HepG2 (cell line): Measurements from ENCODE around the gene EBPL. TPM values are rescaled to one million over a fixed set of nuclear protein-coding genes. Genes with fewer than 3 reads are reported as not detected.

ENCODE experiments used
- ATAC-seq: fragments of 200-7000 bp; cut with Tn5 transposase; 3 replicates; pipeline ENCODE4 v1.9.1; 2020; ENCODE audit warnings: mild to moderate bottlenecking, moderate library complexity
- BruUV-seq: library from RNA; stranded (reverse); fragments of 400-500 nt; replicated peaks from 2 replicates; lab custom pipeline; 2021; lab: Mats Ljungman, UMichigan
- CTCF ChIA-PET: fragments of 300-600 bp; formaldehyde crosslinking; extraction: SDS; loops from one replicate; lab custom pipeline; 2021; ENCODE audit warnings: low total read pairs, inconsistent platforms, low intra/inter-chr PET ratio; lab: Yijun Ruan, JAX
- POLR2A ChIA-PET: fragments of 350-600 bp; sonication (Branson Sonifier 250); formaldehyde crosslinking; loops from one replicate; lab custom pipeline; 2020; ENCODE audit warnings: antibody characterized with exemption, inconsistent platforms; lab: Yijun Ruan, JAX
- DNase-seq: peaks from one replicate; pipeline ENCODE4 v3.0.0-alpha.2; 2015; ENCODE audit warnings: low spot score
- FAIRE-seq: peaks from 3 replicates; lab custom pipeline; 2011; peaks lifted over from hg19 to GRCh38; lab: Jason Lieb, UNC
- H2AFZ ChIP-seq: one replicate; pipeline ENCODE4 v1.6.1; 2011; ENCODE audit warnings: low read length, inconsistent platforms
- H3K27ac ChIP-seq: fragments of 300-600 bp; 3 replicates; pipeline ENCODE4 v1.8.0; 2011; ENCODE audit warnings: mixed run types, mild to moderate bottlenecking, mixed read lengths, low read length, inconsistent platforms; ENCODE audit not compliant: insufficient read depth; ENCODE audit errors: extremely low read length
- H3K27me3 ChIP-seq, 2 experiments: fragments of 200-600 bp in 1 of 2; 2 replicates in 1 of 2; 3 replicates in 1 of 2; pipeline versions ENCODE4 v1.6.0 to v1.8.0; 2011; ENCODE audit warnings: low read length in 2 of 2, mild to moderate bottlenecking in 2 of 2, moderate library complexity in 2 of 2, inconsistent platforms in 1 of 2; ENCODE audit not compliant: insufficient read depth in 2 of 2, control insufficient read depth in 1 of 2
- H3K36me3 ChIP-seq, 2 experiments: fragments of 200-600 bp in 1 of 2; replicated peaks in 1 of 2; 2 replicates in 1 of 2; 3 replicates in 1 of 2; pipeline versions ENCODE4 v1.5.1 to v1.8.0; 2011; ENCODE audit warnings: low read length in 2 of 2, inconsistent platforms in 1 of 2; ENCODE audit not compliant: insufficient read depth in 2 of 2, control insufficient read depth in 1 of 2
- H3K4me1 ChIP-seq: 2 replicates; pipeline ENCODE4 v1.5.1; 2012; ENCODE audit warnings: low read length, inconsistent platforms; ENCODE audit not compliant: insufficient read depth
- H3K4me2 ChIP-seq: 2 replicates; pipeline ENCODE4 v1.6.0; 2011; ENCODE audit warnings: low read depth, low read length, inconsistent platforms
- H3K4me3 ChIP-seq, 3 experiments: fragments of 200-600 bp in 1 of 3; sonication (generic), shearing (Covaris generic) in 1 of 3; replicated peaks in 1 of 3; 2 replicates each; pipeline ENCODE4 v1.5.1; 2011 to 2016; ENCODE audit warnings: low read length in 3 of 3, inconsistent platforms in 2 of 3, low read depth in 2 of 3, mild to moderate bottlenecking in 2 of 3, control low read depth in 1 of 3, mixed read lengths in 1 of 3; ENCODE audit not compliant: insufficient read depth in 1 of 3
- H3K79me2 ChIP-seq: one replicate; pipeline ENCODE4 v1.6.1; 2011; ENCODE audit warnings: low read length, inconsistent platforms; ENCODE audit not compliant: insufficient read depth
- H3K9ac ChIP-seq: 2 replicates; pipeline ENCODE4 v1.6.0; 2011; ENCODE audit warnings: mild to moderate bottlenecking, low read depth, low read length, inconsistent platforms; ENCODE audit not compliant: insufficient read depth
- H3K9me3 ChIP-seq: 2 replicates; pipeline ENCODE4 v1.5.1; 2012; ENCODE audit warnings: mild to moderate bottlenecking, low read length
- H4K20me1 ChIP-seq: 2 replicates; pipeline ENCODE4 v1.6.0; 2011; ENCODE audit warnings: inconsistent platforms, mild to moderate bottlenecking, low read length, moderate library complexity; ENCODE audit not compliant: insufficient read depth
- ZIK1 ChIP-seq: sonication (generic); formaldehyde crosslinking; IDR thresholded peaks from 2 replicates; pipeline ENCODE4 v1.5.0; 2020; ENCODE audit warnings: mild to moderate bottlenecking, low read depth, missing genetic modification reagents, borderline replicate concordance
- ZNF746 ChIP-seq: sonication (generic); formaldehyde crosslinking; IDR thresholded peaks from 2 replicates; pipeline ENCODE4 v1.8.0; 2022; ENCODE audit warnings: mild to moderate bottlenecking, missing genetic modification reagents
- WGBS: methylation state at CpG from one replicate; pipeline ENCODE4 v1.1.6; 2017; ENCODE audit warnings: low lambda C conversion rate; 5-methylcytosine and 5-hydroxymethylcytosine counted together
- in situ Hi-C: cut with HindIII; loops from 2 replicates; pipeline ENCODE4 v1.10.0; 2017; ENCODE audit warnings: low pct_unique_long_range_greater_than_20kb; ENCODE audit not compliant: extremely low pct_ligation_motif_present
- intact Hi-C: fragments of 100-400 bp; cut with micrococcal nuclease; formaldehyde crosslinking; loops from one replicate; pipeline ENCODE4 v1.10.0; 2022; ENCODE audit not compliant: unreplicated experiment
- polyA plus RNA-seq, 8 experiments: library from polyadenylated mRNA; depleted of rRNA in 3 of 8; stranded (reverse) in 7 of 8; unstranded in 1 of 8; fragments of >200 nt; fragmentation: Illumina TruSeq in 4 of 8; extraction: Trizol in 4 of 8; gene quantifications; 2 replicates each; pipeline versions ENCODE4 v1.2.1 to v1.2.3, GENCODE V29; 2011 to 2016; ENCODE audit warnings: low read depth in 4 of 8, missing spikeins in 1 of 8, mixed read lengths in 1 of 8; ENCODE audit not compliant: insufficient read depth in 1 of 8
- total RNA-seq, 5 experiments: library from RNA; depleted of rRNA; stranded (reverse); fragments of >200 nt; fragmentation: Illumina TruSeq; extraction: Trizol; gene quantifications; 2 replicates each; pipeline ENCODE4 v1.2.3, GENCODE V29; 2016; ENCODE audit warnings: low read depth in 1 of 5
- TF ChIP-seq, protein P1 (sequence below): IDR thresholded peaks from 2 replicates; pipeline ENCODE4 v1.6.1; 2016; ENCODE audit warnings: missing compliant biosample characterization, missing genetic modification reagents, borderline replicate concordance
- TF ChIP-seq, protein P2 (sequence below): sonication (generic); formaldehyde crosslinking; IDR thresholded peaks from 2 replicates; pipeline ENCODE4 v1.5.0; 2020; ENCODE audit warnings: mild to moderate bottlenecking, missing genetic modification reagents

EBPL gene
- total and polyA plus RNA-seq, 2 of the 13 experiments (the other 11 are each of a cell fraction or from before 2014, with no cell fraction given), result 96.5 to 152 TPM

DNA sequence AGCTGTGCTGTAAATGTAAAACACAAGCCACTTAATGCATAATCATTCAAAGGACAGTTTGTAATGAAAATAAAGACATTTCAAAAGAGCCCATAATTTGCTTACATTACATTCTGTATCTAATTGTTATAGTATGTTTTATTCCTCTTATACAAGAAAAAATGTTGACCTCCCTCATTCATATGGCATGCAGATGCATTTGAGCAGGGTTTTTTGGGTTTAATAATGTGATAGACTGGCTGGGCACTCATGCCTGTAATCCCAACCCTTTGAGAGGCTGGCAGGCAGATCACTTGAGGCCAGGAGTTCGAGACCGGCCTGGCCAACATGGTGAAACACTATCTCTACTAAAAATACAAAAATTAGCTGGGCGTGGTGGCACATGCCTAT lies 74.6 kb downstream of the EBPL start:
- Histone ChIP-seq H3K9me3 (no peaks in the 10 kb centered on the region), H3K27ac (no peak overlapping the region), H2AFZ (no peak overlapping the region), H4K20me1 (no peaks in the 10 kb centered on the region), H3K4me3 (no peak overlapping the region), H3K9ac (no peak overlapping the region), H3K4me2 (no peak overlapping the region), H3K79me2 (no peaks in the 10 kb centered on the region), H3K36me3 (no peaks in the 10 kb centered on the region), H3K27me3 (no peaks in the 10 kb centered on the region), H3K4me1 (no peaks in the 10 kb centered on the region)
- no peak for FAIRE-seq
- intact Hi-C loops (no loop called here), in situ Hi-C loops (no loop called here)
- TF ChIP-seq ZNF746 (CRISPR knock-in tag) (no peak), ZIK1 (no peak)
- TF ChIP-seq, protein P1, sequence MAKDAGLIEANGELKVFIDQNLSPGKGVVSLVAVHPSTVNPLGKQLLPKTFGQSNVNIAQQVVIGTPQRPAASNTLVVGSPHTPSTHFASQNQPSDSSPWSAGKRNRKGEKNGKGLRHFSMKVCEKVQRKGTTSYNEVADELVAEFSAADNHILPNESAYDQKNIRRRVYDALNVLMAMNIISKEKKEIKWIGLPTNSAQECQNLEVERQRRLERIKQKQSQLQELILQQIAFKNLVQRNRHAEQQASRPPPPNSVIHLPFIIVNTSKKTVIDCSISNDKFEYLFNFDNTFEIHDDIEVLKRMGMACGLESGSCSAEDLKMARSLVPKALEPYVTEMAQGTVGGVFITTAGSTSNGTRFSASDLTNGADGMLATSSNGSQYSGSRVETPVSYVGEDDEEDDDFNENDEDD (CRISPR knock-in tag), result no peak
- TF ChIP-seq, protein P2, sequence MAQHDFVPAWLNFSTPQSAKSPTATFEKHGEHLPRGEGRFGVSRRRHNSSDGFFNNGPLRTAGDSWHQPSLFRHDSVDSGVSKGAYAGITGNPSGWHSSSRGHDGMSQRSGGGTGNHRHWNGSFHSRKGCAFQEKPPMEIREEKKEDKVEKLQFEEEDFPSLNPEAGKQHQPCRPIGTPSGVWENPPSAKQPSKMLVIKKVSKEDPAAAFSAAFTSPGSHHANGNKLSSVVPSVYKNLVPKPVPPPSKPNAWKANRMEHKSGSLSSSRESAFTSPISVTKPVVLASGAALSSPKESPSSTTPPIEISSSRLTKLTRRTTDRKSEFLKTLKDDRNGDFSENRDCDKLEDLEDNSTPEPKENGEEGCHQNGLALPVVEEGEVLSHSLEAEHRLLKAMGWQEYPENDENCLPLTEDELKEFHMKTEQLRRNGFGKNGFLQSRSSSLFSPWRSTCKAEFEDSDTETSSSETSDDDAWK (CRISPR knock-in tag), result no peak
- ChIA-PET CTCF (no interaction called here), POLR2A (no interaction called here)
- no peak for DNase-seq
- ATAC-seq, result no peak
- 70% methylated on average over 3 of the region's 3 CpGs for WGBS
- no TSS peak for BruUV-seq
